ENCODE results near the gene UBE2A. TPM values are rescaled to one million over a fixed set of nuclear protein-coding genes. Genes with fewer than 3 reads are reported as not detected.

The UBE2A gene
- total RNA-seq, 4 donors from 2014 or later: 32.0 to 47.0 (median 39.6) TPM

- Histone ChIP-seq H3K27ac (no peak overlapping the region), H3K9me3 (no peaks in the 10 kb centered on the region), H3K4me1 (no peaks in the 10 kb centered on the region), H3K27me3 (no peaks in the 10 kb centered on the region), H3K36me3 (no peaks in the 10 kb centered on the region), H3K4me3 (no peak overlapping the region)
- DNase-seq: no peak
- no peak for TF ChIP-seq POLR2A (IDR thresholded peaks at IDR 0.05)
- TF ChIP-seq CTCF (IDR thresholded peaks at IDR 0.05): no peak
- intact Hi-C loops (cut with DNase I; ENCODE audit: low total_unique reads): no loop called here
Observed at GRCh38 chrX:119624417-119624816, 50.1 kb downstream of the UBE2A start.

GRCh38 chrX:119624951-119625668 lies 50.7 kb downstream of the UBE2A start:
- TF ChIP-seq CTCF (IDR thresholded peaks at IDR 0.05) (no peak), POLR2A (IDR thresholded peaks at IDR 0.05) (no peak)
- intact Hi-C loops (cut with DNase I; ENCODE audit: low total_unique reads): no loop called here
- Histone ChIP-seq H3K27ac (no peak overlapping the region), H3K4me1 (no peaks in the 10 kb centered on the region), H3K4me3 (no peak overlapping the region), H3K9me3 (no peaks in the 10 kb centered on the region), H3K36me3 (no peaks in the 10 kb centered on the region), H3K27me3 (no peaks in the 10 kb centered on the region)
- no peak for DNase-seq

GRCh38 chrX:119625843-119626242 lies 51.5 kb downstream of the UBE2A start:
- H3K27ac ChIP-seq: no peak overlapping the region
- intact Hi-C loops (cut with DNase I; ENCODE audit: low total_unique reads): no loop called here
- H3K27me3 ChIP-seq: no peaks in the 10 kb centered on the region
- no peak for DNase-seq
- H3K9me3 ChIP-seq: no peaks in the 10 kb centered on the region
- H3K4me3 ChIP-seq: no peak overlapping the region
- no peaks in the 10 kb centered on the region for H3K4me1 ChIP-seq
- no peaks in the 10 kb centered on the region for H3K36me3 ChIP-seq
- no peak for TF ChIP-seq CTCF (IDR thresholded peaks at IDR 0.05)
- TF ChIP-seq POLR2A (IDR thresholded peaks at IDR 0.05): no peak

Other genes with a start within 250 kb of the UBE2A start
- gene SLC25A43, start 175.2 kb upstream of the UBE2A start, total RNA-seq: 10 to 100 TPM in 3 of 4 donors, 1 to 10 TPM in 1; 9.2 to 33.5 (median 12.5) TPM
- 100 to 1,000 TPM in 3 of 4 donors, 10 to 100 TPM in 1; 98.8 to 213 (median 135) TPM for gene SLC25A5, start 106.1 kb upstream of the UBE2A start, total RNA-seq
- gene STEEP1, start 9.2 kb upstream of the UBE2A start, total RNA-seq: 10 to 100 TPM in 2 of 4 donors, 1 to 10 TPM in 2; 1.2 to 47.0 (median 11.5) TPM
- 10 to 100 TPM in 1 of 4 donors, 1 to 10 TPM in 2, under 1 TPM in 1; 0.29 to 10.5 (median 6.0) TPM for gene NKRF, start 31.9 kb downstream of the UBE2A start, total RNA-seq
- gene SEPTIN6, start 118.6 kb downstream of the UBE2A start, total RNA-seq: 10 to 100 TPM in 2 of 4 donors, 1 to 10 TPM in 2; 1.8 to 34.8 (median 15.5) TPM
- gene SOWAHD, start 184.0 kb downstream of the UBE2A start, total RNA-seq: under 1 TPM in 1 of 4 donors, not detected in 3; 0.69 TPM
- 1,000 to 10,000 TPM; 2,055 to 6,062 (median 3,711) TPM for gene RPL39, start 217.1 kb downstream of the UBE2A start, total RNA-seq

Measured in uterus (tissue), 4 donors.